IMR-90 (cell line): ENCODE results near the gene IFI27L2. TPM values are rescaled to one million over a fixed set of nuclear protein-coding genes. Genes with fewer than 3 reads are reported as not detected.

ENCODE experiments used
- ATAC-seq: fragments of 200-7000 bp; cut with Tn5 transposase; 2 replicates; pipeline ENCODE4 v1.9.1; 2020; ENCODE audit warnings: low read depth, mild to moderate bottlenecking, moderate library complexity
- BruUV-seq: library from RNA; stranded (reverse); fragments of 400-500 nt; replicated peaks from 2 replicates; lab custom pipeline; 2021; lab: Mats Ljungman, UMichigan
- CTCF ChIA-PET: fragments of 300-600 bp; formaldehyde crosslinking; extraction: SDS; loops from one replicate; lab custom pipeline; 2021; ENCODE audit warnings: antibody characterized with exemption; lab: Yijun Ruan, JAX
- POLR2A ChIA-PET: fragments of 300-600 bp; sonication (Branson Sonifier 250); formaldehyde crosslinking; loops from one replicate; lab custom pipeline; 2022; ENCODE audit warnings: antibody characterized with exemption; ENCODE audit not compliant: unreplicated experiment; lab: Charles Lee
- DNase-seq: peaks from one replicate; pipeline ENCODE4 v3.0.0; 2013
- H2AFZ ChIP-seq: replicated peaks from 2 replicates; pipeline ENCODE3; 2013; ENCODE audit warnings: low read length, mild to moderate bottlenecking; ENCODE audit not compliant: poor library complexity
- H2AK5ac ChIP-seq: 2 replicates; pipeline ENCODE4 v1.6.1; 2013; ENCODE audit warnings: low read depth, low read length, inconsistent platforms
- H2AK9ac ChIP-seq: replicated peaks from 2 replicates; pipeline ENCODE3; 2013; ENCODE audit warnings: mild to moderate bottlenecking, low read depth, low read length, moderate library complexity; ENCODE audit not compliant: poor library complexity
- H2BK120ac ChIP-seq: 2 replicates; pipeline ENCODE4 v1.6.1; 2013; ENCODE audit warnings: low read depth, low read length, inconsistent platforms
- H2BK15ac ChIP-seq: 3 replicates; pipeline ENCODE4 v1.6.1; 2013; ENCODE audit warnings: low read depth, low read length, inconsistent platforms
- H2BK20ac ChIP-seq: 2 replicates; pipeline ENCODE4 v1.6.1; 2013; ENCODE audit warnings: low read depth, mild to moderate bottlenecking, inconsistent platforms, low read length, moderate library complexity
- H2BK5ac ChIP-seq: 2 replicates; pipeline ENCODE4 v1.6.1; 2013; ENCODE audit warnings: mild to moderate bottlenecking, low read depth, low read length, inconsistent platforms; ENCODE audit not compliant: poor library complexity, severe bottlenecking
- H3K14ac ChIP-seq: replicated peaks from 2 replicates; pipeline ENCODE4 v1.6.1; 2013; ENCODE audit warnings: low read depth, low read length, inconsistent platforms
- H3K18ac ChIP-seq: 2 replicates; pipeline ENCODE4 v1.6.1; 2013; ENCODE audit warnings: low read depth, low read length, control low read depth
- H3K23ac ChIP-seq: 2 replicates; pipeline ENCODE4 v1.6.1; 2013; ENCODE audit warnings: low read depth, low read length, inconsistent platforms
- H3K27ac ChIP-seq: 2 replicates; pipeline ENCODE4 v1.5.1; 2013; ENCODE audit warnings: mild to moderate bottlenecking, control low read depth, low read length; ENCODE audit not compliant: insufficient read depth
- H3K27me3 ChIP-seq: 2 replicates; pipeline ENCODE4 v1.6.1; 2013; ENCODE audit warnings: low read length; ENCODE audit not compliant: control insufficient read depth, insufficient read depth
- H3K36me3 ChIP-seq: 2 replicates; pipeline ENCODE4 v1.6.1; 2013; ENCODE audit warnings: low read length, mixed read lengths; ENCODE audit not compliant: control insufficient read depth, insufficient read depth
- H3K4ac ChIP-seq: 2 replicates; pipeline ENCODE4 v1.6.1; 2013; ENCODE audit warnings: low read depth, low read length, inconsistent platforms
- H3K4me1 ChIP-seq: 2 replicates; pipeline ENCODE4 v1.6.1; 2013; ENCODE audit warnings: low read length, mixed read lengths; ENCODE audit not compliant: control insufficient read depth, insufficient read depth
- H3K4me2 ChIP-seq: 2 replicates; pipeline ENCODE4 v1.6.1; 2013; ENCODE audit warnings: low read depth, mild to moderate bottlenecking, control low read depth, low read length, moderate library complexity
- H3K4me3 ChIP-seq: 2 replicates; pipeline ENCODE4 v1.5.1; 2013; ENCODE audit warnings: low read depth, mild to moderate bottlenecking, control low read depth, low read length, moderate library complexity; ENCODE audit not compliant: insufficient read depth
- H3K56ac ChIP-seq: 2 replicates; pipeline ENCODE4 v1.6.1; 2013; ENCODE audit warnings: low read length, inconsistent platforms; ENCODE audit not compliant: insufficient read depth; ENCODE audit errors: extremely low read depth
- H3K79me1 ChIP-seq, 2 experiments: 2 replicates each; pipeline ENCODE4 v1.6.1; 2013; ENCODE audit warnings: low read length in 2 of 2, inconsistent platforms in 1 of 2, low read depth in 1 of 2
- H3K9ac ChIP-seq: 2 replicates; pipeline ENCODE4 v1.6.1; 2013; ENCODE audit warnings: low read depth, low read length, control low read depth
- H3K9me1 ChIP-seq: 2 replicates; pipeline ENCODE4 v1.6.1; 2013; ENCODE audit warnings: low read length, inconsistent platforms; ENCODE audit not compliant: insufficient read depth
- H3K9me3 ChIP-seq: 2 replicates; pipeline ENCODE4 v1.6.1; 2013; ENCODE audit warnings: low read length; ENCODE audit not compliant: control insufficient read depth, insufficient read depth
- H4K20me1 ChIP-seq: 2 replicates; pipeline ENCODE4 v1.6.1; 2013; ENCODE audit warnings: low read length, inconsistent platforms; ENCODE audit not compliant: insufficient read depth
- H4K5ac ChIP-seq: 2 replicates; pipeline ENCODE4 v1.6.1; 2013; ENCODE audit warnings: mild to moderate bottlenecking, low read depth, low read length, control low read depth
- H4K8ac ChIP-seq, 2 experiments: 2 replicates each; pipeline ENCODE4 v1.6.1; 2013; ENCODE audit warnings: low read depth in 2 of 2, low read length in 2 of 2, control low read depth in 1 of 2, inconsistent platforms in 1 of 2
- H4K91ac ChIP-seq: 2 replicates; pipeline ENCODE4 v1.6.1; 2013; ENCODE audit warnings: low read depth, low read length, inconsistent platforms; ENCODE audit not compliant: insufficient read depth
- CEBPB ChIP-seq: IDR thresholded peaks from 2 replicates; pipeline ENCODE4 v1.6.1; 2012; ENCODE audit warnings: low read depth, low read length, improper control_type of control experiment
- CHD1 ChIP-seq: IDR thresholded peaks from 2 replicates; pipeline ENCODE4 v1.6.1; 2012; ENCODE audit warnings: low read depth, low read length, improper control_type of control experiment
- FOS ChIP-seq: fragments of 150-350 bp; IDR thresholded peaks from 2 replicates; pipeline ENCODE4 v1.6.1; 2016; ENCODE audit warnings: low read depth, low read length
- MAFK ChIP-seq: IDR thresholded peaks from 2 replicates; pipeline ENCODE4 v1.6.1; 2012; ENCODE audit warnings: low read depth, low read length, improper control_type of control experiment
- MAZ ChIP-seq: IDR thresholded peaks from 2 replicates; pipeline ENCODE4 v1.6.1; 2012; ENCODE audit warnings: low read depth, mild to moderate bottlenecking, low read length, improper control_type of control experiment, moderate library complexity, borderline replicate concordance
- NFE2L2 ChIP-seq: fragments of 150-350 bp; IDR thresholded peaks from 2 replicates; pipeline ENCODE4 v1.6.1; 2016; ENCODE audit warnings: low read depth, mild to moderate bottlenecking, low read length
- RCOR1 ChIP-seq: IDR thresholded peaks from 2 replicates; pipeline ENCODE4 v1.6.1; 2012; ENCODE audit warnings: mild to moderate bottlenecking, low read length, improper control_type of control experiment; ENCODE audit not compliant: insufficient replicate concordance
- SMC3 ChIP-seq: fragments of 150-350 bp; IDR thresholded peaks from 2 replicates; pipeline ENCODE4 v1.6.1; 2016; ENCODE audit warnings: low read depth, mild to moderate bottlenecking, antibody characterized with exemption, low read length, moderate library complexity
- USF2 ChIP-seq: fragments of 150-350 bp; IDR thresholded peaks from 2 replicates; pipeline ENCODE4 v1.6.1; 2017; ENCODE audit warnings: mild to moderate bottlenecking, antibody characterized with exemption, low read length, low read depth
- WGBS, 2 experiments: methylation state at CpG; one replicate each; pipeline versions ENCODE4 v1.1.5 to v1.1.7; 2013; ENCODE audit warnings: missing lambda C conversion rate in 2 of 2; ENCODE audit not compliant: insufficient read length in 1 of 2; ENCODE audit errors: extremely low coverage in 2 of 2; 5-methylcytosine and 5-hydroxymethylcytosine counted together
- dilution Hi-C: fragments of 300-500 bp; cut with HindIII; formaldehyde crosslinking; loops from one replicate; pipeline ENCODE4 v1.14.3; 2018; ENCODE audit warnings: low sequenced_read_pairs; ENCODE audit not compliant: unreplicated experiment
- in situ Hi-C: fragments of 300-500 bp; cut with MboI; formaldehyde crosslinking; loops from 3 replicates; pipeline ENCODE4 v1.14.3; 2019; ENCODE audit warnings: low sequenced_read_pairs, inconsistent platforms, mixed read lengths
- intact Hi-C: fragments of 100-400 bp; cut with micrococcal nuclease; formaldehyde crosslinking; loops from 2 replicates; pipeline ENCODE4 v1.10.0; 2022
- polyA plus RNA-seq, 3 experiments: library from polyadenylated mRNA; depleted of rRNA; stranded (reverse); fragments of >200 nt; gene quantifications; 2 replicates each; pipeline ENCODE4 v1.2.3, GENCODE V29; 2012; ENCODE audit warnings: low replicate concordance in 1 of 3
- total RNA-seq: library from RNA; depleted of rRNA; stranded (reverse); fragments of >200 nt; gene quantifications from 2 replicates; pipeline ENCODE4 v1.2.3, GENCODE V29; 2012
- TF ChIP-seq, protein P1 (sequence below): conservative IDR thresholded peaks from 2 replicates; pipeline ENCODE4 v1.5.1; 2012; ENCODE audit warnings: mild to moderate bottlenecking, low read depth, low read length, improper control_type of control experiment
- TF ChIP-seq, protein P2 (sequence below): fragments of 150-350 bp; IDR thresholded peaks from 2 replicates; pipeline ENCODE4 v1.6.1; 2016; ENCODE audit warnings: low read depth, mild to moderate bottlenecking, low read length, moderate library complexity, borderline replicate concordance

Gene IFI27L2
- total and polyA plus RNA-seq, 2 of the 4 experiments (the other 2 are of a cell fraction): 43.0 to 187 TPM

- H3K18ac ChIP-seq: no peak overlapping the region
- H4K5ac ChIP-seq: no peak overlapping the region
- no peaks in the 10 kb centered on the region for H3K36me3 ChIP-seq
- BruUV-seq: no TSS peak
- no peak for ATAC-seq
- TF ChIP-seq, protein P1, sequence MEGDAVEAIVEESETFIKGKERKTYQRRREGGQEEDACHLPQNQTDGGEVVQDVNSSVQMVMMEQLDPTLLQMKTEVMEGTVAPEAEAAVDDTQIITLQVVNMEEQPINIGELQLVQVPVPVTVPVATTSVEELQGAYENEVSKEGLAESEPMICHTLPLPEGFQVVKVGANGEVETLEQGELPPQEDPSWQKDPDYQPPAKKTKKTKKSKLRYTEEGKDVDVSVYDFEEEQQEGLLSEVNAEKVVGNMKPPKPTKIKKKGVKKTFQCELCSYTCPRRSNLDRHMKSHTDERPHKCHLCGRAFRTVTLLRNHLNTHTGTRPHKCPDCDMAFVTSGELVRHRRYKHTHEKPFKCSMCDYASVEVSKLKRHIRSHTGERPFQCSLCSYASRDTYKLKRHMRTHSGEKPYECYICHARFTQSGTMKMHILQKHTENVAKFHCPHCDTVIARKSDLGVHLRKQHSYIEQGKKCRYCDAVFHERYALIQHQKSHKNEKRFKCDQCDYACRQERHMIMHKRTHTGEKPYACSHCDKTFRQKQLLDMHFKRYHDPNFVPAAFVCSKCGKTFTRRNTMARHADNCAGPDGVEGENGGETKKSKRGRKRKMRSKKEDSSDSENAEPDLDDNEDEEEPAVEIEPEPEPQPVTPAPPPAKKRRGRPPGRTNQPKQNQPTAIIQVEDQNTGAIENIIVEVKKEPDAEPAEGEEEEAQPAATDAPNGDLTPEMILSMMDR: no peak
- TF ChIP-seq SMC3: no peak
- no peak for TF ChIP-seq CEBPB
- no peak for TF ChIP-seq CHD1
- TF ChIP-seq, protein P2, sequence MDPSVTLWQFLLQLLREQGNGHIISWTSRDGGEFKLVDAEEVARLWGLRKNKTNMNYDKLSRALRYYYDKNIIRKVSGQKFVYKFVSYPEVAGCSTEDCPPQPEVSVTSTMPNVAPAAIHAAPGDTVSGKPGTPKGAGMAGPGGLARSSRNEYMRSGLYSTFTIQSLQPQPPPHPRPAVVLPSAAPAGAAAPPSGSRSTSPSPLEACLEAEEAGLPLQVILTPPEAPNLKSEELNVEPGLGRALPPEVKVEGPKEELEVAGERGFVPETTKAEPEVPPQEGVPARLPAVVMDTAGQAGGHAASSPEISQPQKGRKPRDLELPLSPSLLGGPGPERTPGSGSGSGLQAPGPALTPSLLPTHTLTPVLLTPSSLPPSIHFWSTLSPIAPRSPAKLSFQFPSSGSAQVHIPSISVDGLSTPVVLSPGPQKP: no peak
- no peak for TF ChIP-seq RCOR1
- TF ChIP-seq MAFK: no peak
- TF ChIP-seq FOS: no peak
- TF ChIP-seq USF2: no peak
- TF ChIP-seq MAZ: no peak
- TF ChIP-seq NFE2L2: no peak
- no peak overlapping the region for H2BK120ac ChIP-seq
- no peak overlapping the region for H4K8ac ChIP-seq
- H2BK20ac ChIP-seq: no peak overlapping the region
- H3K14ac ChIP-seq: no peak overlapping the region
- no peaks in the 10 kb centered on the region for H3K79me1 ChIP-seq
- H4K20me1 ChIP-seq: no peaks in the 10 kb centered on the region
- intact Hi-C loops (no loop called here), dilution Hi-C loops (no loop called here), in situ Hi-C loops (no loop called here)
- no peaks in the 10 kb centered on the region; the same call in 1 of the 2 replicates for H3K9me1 ChIP-seq
- peak overlapping the region; percentile 18; the same call in 1 of the 2 replicates for H3K4me2 ChIP-seq
- no peaks in the 10 kb centered on the region for H3K9me3 ChIP-seq
- H2AK9ac ChIP-seq: no peak overlapping the region
- H2AFZ ChIP-seq: peak overlapping the region; percentile 54
- H3K9ac ChIP-seq: no peak overlapping the region
- CTCF ChIA-PET: no interaction called here
- H3K27ac ChIP-seq: no peak overlapping the region
- H3K4me3 ChIP-seq: no peak overlapping the region
- 12% methylated on average over 5 of the region's 26 CpGs; no CpG with 5 or more reads in 1 of the 2 experiments for WGBS, 2 experiments
- POLR2A ChIA-PET: no interaction called here
- H3K27me3 ChIP-seq: peaks cover 35% of the 10 kb centered on the region
- no peak overlapping the region for H3K4ac ChIP-seq
- H3K56ac ChIP-seq: no peak overlapping the region
- H2BK5ac ChIP-seq: no peak overlapping the region
- H3K23ac ChIP-seq: no peak overlapping the region
- DNase-seq: no peak
- H3K4me1 ChIP-seq: peaks cover 3% of the 10 kb centered on the region; the same call in 1 of the 2 replicates
- no peak overlapping the region for H2BK15ac ChIP-seq
- no peak overlapping the region for H4K91ac ChIP-seq
- no peak overlapping the region for H2AK5ac ChIP-seq
Measured at GRCh38 chr14:94164685-94165431, 35.5 kb upstream of the IFI27L2 start.
